SK-N-SH treated with all-trans-retinoic acid at 6 μM for 48 hours (cell line): Measurements from ENCODE around the gene PPEF1.
A peak's percentile ranks its signal among the peaks of the same experiment; 100 is the strongest.

ENCODE experiments used
- ATAC-seq: fragments of 200-7000 bp; cut with Tn5 transposase; 3 replicates; pipeline ENCODE4 v1.9.1; 2020; ENCODE audit warnings: mild to moderate bottlenecking, moderate library complexity
- ARNTL ChIP-seq: fragments of 450-650 bp; formaldehyde crosslinking; IDR thresholded peaks from 2 replicates; pipeline ENCODE4 v1.5.0; 2020; ENCODE audit warnings: low read depth, mild to moderate bottlenecking, moderate library complexity, borderline replicate concordance
- CREB5 ChIP-seq: fragments of 250-450 bp; sonication (Bioruptor Pico); IDR thresholded peaks from 2 replicates; pipeline ENCODE4 v1.5.1; 2020; ENCODE audit warnings: low read depth, mild to moderate bottlenecking, moderate library complexity
- GLIS3 ChIP-seq: fragments of 250-450 bp; sonication (Bioruptor Pico); IDR thresholded peaks from 2 replicates; pipeline ENCODE4 v1.5.0; 2020; ENCODE audit warnings: mild to moderate bottlenecking, moderate library complexity
- ISL1 ChIP-seq: fragments of 250-450 bp; sonication (Bioruptor Pico); IDR thresholded peaks from 2 replicates; pipeline ENCODE4 v2.1.2; 2022; ENCODE audit warnings: mild to moderate bottlenecking, moderate library complexity
- OSR1 ChIP-seq: fragments of 250-450 bp; sonication (Bioruptor Pico); IDR thresholded peaks from 2 replicates; pipeline ENCODE4 v1.8.0; 2022; ENCODE audit warnings: moderate library complexity, mild to moderate bottlenecking, inconsistent platforms
- PATZ1 ChIP-seq: fragments of 250-450 bp; sonication (Bioruptor Pico); IDR thresholded peaks from 2 replicates; pipeline ENCODE4 v1.8.0; 2020; ENCODE audit warnings: mild to moderate bottlenecking, moderate library complexity, borderline replicate concordance
- POU6F1 ChIP-seq: fragments of 250-450 bp; sonication (Bioruptor Pico); IDR thresholded peaks from 2 replicates; pipeline ENCODE4 v1.8.0; 2021; ENCODE audit warnings: low read depth, mild to moderate bottlenecking, moderate library complexity, borderline replicate concordance
- SNAI2 ChIP-seq: fragments of 250-450 bp; sonication (Bioruptor Pico); IDR thresholded peaks from 2 replicates; pipeline ENCODE4 v1.5.0; 2020; ENCODE audit warnings: mild to moderate bottlenecking, moderate library complexity
- TCF4 ChIP-seq: fragments of 250-450 bp; sonication (Bioruptor Pico); IDR thresholded peaks from 2 replicates; pipeline ENCODE4 v1.8.0; 2021; ENCODE audit warnings: mild to moderate bottlenecking, moderate library complexity, borderline replicate concordance
- TSHZ2 ChIP-seq: fragments of 250-450 bp; sonication (Bioruptor Pico); IDR thresholded peaks from 2 replicates; pipeline ENCODE4 v1.5.0; 2020; ENCODE audit warnings: mild to moderate bottlenecking, moderate library complexity
- ZC3H10 ChIP-seq: fragments of 250-450 bp; sonication (Bioruptor Pico); IDR thresholded peaks from 2 replicates; pipeline ENCODE4 v1.5.1; 2021; ENCODE audit warnings: mild to moderate bottlenecking, moderate library complexity
- ZFP3 ChIP-seq: fragments of 250-450 bp; sonication (Bioruptor Pico); IDR thresholded peaks from 2 replicates; pipeline ENCODE4 v1.5.0; 2020; ENCODE audit warnings: mild to moderate bottlenecking, moderate library complexity
- ZNF565 ChIP-seq: fragments of 450-650 bp; formaldehyde crosslinking; conservative IDR thresholded peaks from 2 replicates; pipeline ENCODE4 v1.5.0; 2020; ENCODE audit warnings: low read depth, mild to moderate bottlenecking, moderate library complexity
- ZNF70 ChIP-seq: fragments of 450-650 bp; formaldehyde crosslinking; IDR thresholded peaks from 2 replicates; pipeline ENCODE4 v1.5.0; 2020; ENCODE audit warnings: mild to moderate bottlenecking, moderate library complexity
- ZNF8 ChIP-seq: fragments of 450-650 bp; formaldehyde crosslinking; IDR thresholded peaks from 2 replicates; pipeline ENCODE4 v1.5.0; 2020; ENCODE audit warnings: mild to moderate bottlenecking, moderate library complexity

The PPEF1 gene

GRCh38 chrX:18753631-18754030 is 46.2 kb downstream of the PPEF1 start (continued):
- TF ChIP-seq TSHZ2 (CRISPR knock-in tag) (no peak), PATZ1 (CRISPR knock-in tag) (no peak)

- TF ChIP-seq ZC3H10 (no peak), ZFP3 (CRISPR knock-in tag) (no peak), ZNF8 (CRISPR knock-in tag) (no peak), SNAI2 (CRISPR knock-in tag) (no peak), TCF4 (CRISPR knock-in tag) (no peak), PATZ1 (CRISPR knock-in tag) (no peak), GLIS3 (CRISPR knock-in tag) (no peak), POU6F1 (CRISPR knock-in tag) (no peak), CREB5 (CRISPR knock-in tag) (no peak)
- TF ChIP-seq, all 23 proteins: peak for 0
- no peak for ATAC-seq
Observed at GRCh38 chrX:18755651-18756050, 48.2 kb downstream of the PPEF1 start.

GRCh38 chrX:18757956-18758932 is 50.8 kb downstream of the PPEF1 start:
- TF ChIP-seq OSR1: no peak
- no peak for TF ChIP-seq ISL1 (CRISPR knock-in tag)
- no peak for TF ChIP-seq ZNF565 (CRISPR knock-in tag)
- peak; percentile 46; the same call in 1 of the 2 replicates for TF ChIP-seq TCF4 (CRISPR knock-in tag)
- no peak for TF ChIP-seq PATZ1 (CRISPR knock-in tag)
- no peak for TF ChIP-seq ZNF70 (CRISPR knock-in tag)
- no peak for TF ChIP-seq ARNTL (CRISPR knock-in tag)
- ATAC-seq: no peak
